ENCODE measurements around the gene TGFBR3. TPM values are rescaled to one million over a fixed set of nuclear protein-coding genes. Genes with fewer than 3 reads are reported as not detected.

Gene TGFBR3
- total and polyA plus RNA-seq, 2 of the 8 experiments (the other 6 are each of a cell fraction or from before 2014, with no cell fraction given) = 2.0 to 6.1 TPM

DNA sequence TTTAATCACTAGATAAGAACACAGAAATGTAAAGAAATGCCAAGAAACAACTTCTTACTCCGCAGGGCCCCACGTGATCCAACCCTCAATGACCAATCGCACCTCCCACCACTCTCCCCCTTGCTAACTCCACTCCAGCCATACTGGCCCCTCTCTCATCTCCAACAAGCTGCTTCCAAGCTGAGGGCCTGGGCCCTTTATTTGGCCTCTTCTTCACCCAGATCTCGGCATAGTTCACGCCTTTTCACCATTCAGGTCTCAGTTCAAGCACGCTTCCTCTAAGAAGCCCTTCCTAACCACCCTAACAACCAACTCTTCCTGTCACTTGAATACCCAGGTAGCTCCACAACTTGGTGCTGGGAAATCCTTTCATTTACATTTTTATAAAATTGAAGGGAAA is 110.7 kb downstream of the TGFBR3 start:
- no peak overlapping the region for H2BK120ac ChIP-seq (replicated peaks; ENCODE audit: low read depth, low read length)
- no peak overlapping the region for H3K23ac ChIP-seq (ENCODE audit: insufficient read length)
- H4K20me1 ChIP-seq (replicated peaks in 1 of 2; ENCODE audit: control insufficient read depth in 1 of 2, insufficient read depth in 2 of 2, low read length in 2 of 2) = no peaks in the 10 kb centered on the region
- no peak overlapping the region for H3K56ac ChIP-seq (replicated peaks; ENCODE audit: insufficient read length, low read depth, low read length)
- H3K79me1 ChIP-seq (ENCODE audit: low read depth, low read length) = no peaks in the 10 kb centered on the region
- no peak overlapping the region for H2BK12ac ChIP-seq (ENCODE audit: low read depth, low read length)
- H4K5ac ChIP-seq (ENCODE audit: insufficient read length, low read depth, low read length) = no peak overlapping the region
- no peak overlapping the region for H3K4me2 ChIP-seq (ENCODE audit: insufficient read depth in 1 of 2, low read depth in 2 of 2, low read length in 2 of 2)
- no peak overlapping the region for H2BK5ac ChIP-seq (ENCODE audit: low read depth, low read length)
- H2BK20ac ChIP-seq (ENCODE audit: low read length) = no peak overlapping the region
- no peaks in the 10 kb centered on the region for H3K27me3 ChIP-seq (replicated peaks in 1 of 4; ENCODE audit: control insufficient read depth in 3 of 4, extremely low read depth in 1 of 4, insufficient read depth in 3 of 4, low read length in 3 of 4)
- H3K36me3 ChIP-seq (ENCODE audit: control insufficient read depth in 2 of 4, insufficient read depth in 4 of 4, low read length in 3 of 4) = no peaks in the 10 kb centered on the region
- no peak overlapping the region for H3K4ac ChIP-seq (replicated peaks; ENCODE audit: insufficient read length, low read depth, low read length)
- ChIA-PET POLR2A (ENCODE audit: partially characterized antibody) (no interaction called here), CTCF (ENCODE audit: partially characterized antibody) (interaction anchor here (0.5 to 2.2 kb wide), 4 partner anchors 11 to 1564 kb away, joined by 3 to 8 read pairs (median 3); no protein-coding TSS in a partner anchor)
- WGBS, 2 experiments (ENCODE audit: extremely low coverage in 1 of 2, insufficient coverage in 1 of 2, insufficient read length in 1 of 2, insufficient replicate concordance in 2 of 2, low coverage in 1 of 2, low lambda C conversion rate in 2 of 2, missing lambda C conversion rate in 1 of 2) = 91% methylated on average over 6 of the region's 6 CpGs; no CpG with 5 or more reads in 1 of the 2 experiments
- H4K8ac ChIP-seq (ENCODE audit: extremely low read depth, insufficient read depth, low read length) = no peak overlapping the region
- H3K4me3 ChIP-seq (ENCODE audit: extremely low read depth in 1 of 4, insufficient read depth in 2 of 4, low read depth in 3 of 4, low read length in 4 of 4) = no peak overlapping the region
- no peak overlapping the region for H2AK5ac ChIP-seq (ENCODE audit: low read depth, low read length)
- H2BK15ac ChIP-seq (ENCODE audit: low read length) = no peak overlapping the region
- FAIRE-seq = no peak
- no peaks in the 10 kb centered on the region for H3K9me3 ChIP-seq (ENCODE audit: insufficient read depth in 2 of 2, low read depth in 1 of 2, low read length in 1 of 2)
- DNase-seq (ENCODE audit: low read depth in 1 of 2, low spot score in 2 of 2) = no peak
- H3K23me2 ChIP-seq (ENCODE audit: low read depth, low read length) = no peaks in the 10 kb centered on the region
- TF ChIP-seq CEBPB (IDR thresholded peaks at IDR 0.05; ENCODE audit: low read depth, low read length) = no peak
- no peak for TF ChIP-seq KDM5A (IDR thresholded peaks at IDR 0.05; ENCODE audit: low read length)
- no peak for TF ChIP-seq BACH1 (IDR thresholded peaks at IDR 0.05; ENCODE audit: low read length)
- no peak for TF ChIP-seq POLR2AphosphoS5 (IDR thresholded peaks at IDR 0.05; ENCODE audit: low read depth, low read length)
- no peak for TF ChIP-seq NRF1 (IDR thresholded peaks at IDR 0.05; ENCODE audit: low read depth, low read length)
- no peak for TF ChIP-seq GTF2F1 (IDR thresholded peaks at IDR 0.05; ENCODE audit: borderline replicate concordance, low read depth, low read length)
- TF ChIP-seq POLR2A (IDR thresholded peaks at IDR 0.05; ENCODE audit: control extremely low read depth in 1 of 2, low read depth in 2 of 2, low read length in 2 of 2) = no peak
- TF ChIP-seq GABPA (IDR thresholded peaks at IDR 0.05; ENCODE audit: borderline replicate concordance, insufficient read depth, low read length) = no peak
- TF ChIP-seq SIN3A (conservative IDR thresholded peaks at IDR 0.05 in 1 of 2, IDR thresholded peaks at IDR 0.05 in 1 of 2; ENCODE audit: low read depth in 1 of 2, low read length in 2 of 2) = no peak
- no peak for TF ChIP-seq POU5F1 (IDR thresholded peaks at IDR 0.05; ENCODE audit: low read depth, low read length)
- H3K18ac ChIP-seq (ENCODE audit: extremely low read depth, low read length) = no peak overlapping the region
- H3K4me1 ChIP-seq (replicated peaks in 1 of 4; ENCODE audit: control insufficient read depth in 3 of 4, insufficient read depth in 4 of 4, low read length in 3 of 4) = peaks cover 0 to 11% (median 3%) of the 10 kb centered on the region in 4 experiments; a peak in 3 of 7 replicates
- no peak overlapping the region for H3K27ac ChIP-seq (ENCODE audit: low read depth, low read length)
- H2AFZ ChIP-seq (ENCODE audit: low read length) = no peak overlapping the region
- H3K9ac ChIP-seq (replicated peaks in 1 of 4; ENCODE audit: extremely low read depth in 1 of 4, low read depth in 3 of 4, low read length in 3 of 4) = no peak overlapping the region
- H4K91ac ChIP-seq (replicated peaks; ENCODE audit: insufficient read length, low read length) = no peak overlapping the region
- no peak overlapping the region for H3K14ac ChIP-seq (ENCODE audit: insufficient read length)
- H3K79me2 ChIP-seq (ENCODE audit: control insufficient read depth in 1 of 2, insufficient read depth in 2 of 2, low read length in 2 of 2) = no peaks in the 10 kb centered on the region

Data from H1 (cell line).